Transverse colon (tissue), 4 donors: ENCODE results near the gene TTYH3. TPM values are rescaled to one million over a fixed set of nuclear protein-coding genes. Genes with fewer than 3 reads are reported as not detected.

ENCODE experiments used
- DNase-seq: peaks from one replicate; pipeline ENCODE4 v3.0.0-alpha.2; 2019
- H3K27ac ChIP-seq, 4 donors: fragments of 200-600 bp; sonication (generic); 2 replicates each; pipeline ENCODE4 v1.5.1; 2016 to 2018; ENCODE audit warnings: inconsistent platforms in 4 of 4
- H3K27me3 ChIP-seq: fragments of 200-600 bp; sonication (generic); 2 replicates; pipeline ENCODE4 v1.5.1; 2017; ENCODE audit warnings: inconsistent platforms
- H3K36me3 ChIP-seq, 4 donors: fragments of 200-600 bp; sonication (generic); 2 replicates each; pipeline ENCODE4 v1.5.1; 2017 to 2019; ENCODE audit warnings: inconsistent platforms in 4 of 4
- H3K4me1 ChIP-seq, 4 donors: fragments of 200-600 bp; sonication (generic); 2 replicates each; pipeline ENCODE4 v1.5.1; 2017 to 2020; ENCODE audit warnings: inconsistent platforms in 4 of 4
- H3K4me3 ChIP-seq, 4 donors: fragments of 200-600 bp; sonication (generic); 1 replicate in 1 of 4; 2 replicates in 3 of 4; pipeline versions ENCODE4 v1.5.1 to v1.6.1; 2017 to 2019; ENCODE audit warnings: inconsistent platforms in 4 of 4
- H3K9me3 ChIP-seq, 2 donors: fragments of 200-600 bp; sonication (generic); 2 replicates each; pipeline ENCODE4 v1.5.1; 2017 to 2019; ENCODE audit warnings: inconsistent platforms in 2 of 2
- EP300 ChIP-seq: sonication (generic); formaldehyde crosslinking; IDR thresholded peaks from one replicate; pipeline ENCODE4 v1.6.1; 2017; ENCODE audit warnings: antibody characterized with exemption, low read depth
- POLR2A ChIP-seq: fragments of 450-650 bp; IDR thresholded peaks from one replicate; pipeline ENCODE4 v1.6.1; 2016; ENCODE audit warnings: antibody characterized with exemption, mild to moderate bottlenecking, moderate library complexity
- POLR2AphosphoS5 ChIP-seq, 3 donors: sonication (generic); formaldehyde crosslinking; IDR thresholded peaks; one replicate each; pipeline ENCODE4 v1.6.1; 2016; ENCODE audit warnings: antibody characterized with exemption in 3 of 3
- WGBS, 2 donors: methylation state at CpG; one replicate each; pipeline ENCODE4 v1.1.5; 2018; ENCODE audit warnings: low coverage in 1 of 2; 5-methylcytosine and 5-hydroxymethylcytosine counted together
- in situ Hi-C, 4 donors: fragments of 200-750 bp; cut with MboI; loops; one replicate each; pipeline versions ENCODE4 v1.15.0 to v1.15.1; 2017; ENCODE audit warnings: low sequenced_read_pairs in 3 of 4, low pct_ligation_motif_present in 1 of 4, low pct_unique_long_range_greater_than_20kb in 1 of 4
- intact Hi-C: fragments of 100-400 bp; cut with DNase I; formaldehyde crosslinking; loops from one replicate; pipeline ENCODE4 v1.15.1; 2023; ENCODE audit warnings: low total_unique reads
- total RNA-seq, 4 donors: library from RNA; depleted of rRNA; stranded (reverse); fragments of >200 nt; gene quantifications; one replicate each; pipeline ENCODE4 v1.1.0, GENCODE V29; 2016
- TF ChIP-seq, protein P1 (sequence below), 5 experiments: fragments of 200-600 bp in 3 of 5; fragments of 450-650 bp in 2 of 5; sonication (generic) in 3 of 5; IDR thresholded peaks; 1 replicate in 2 of 5; 2 replicates in 3 of 5; pipeline ENCODE4 v1.5.1; 2016 to 2017; ENCODE audit warnings: antibody characterized with exemption in 5 of 5, inconsistent platforms in 3 of 5, mild to moderate bottlenecking in 2 of 5, moderate library complexity in 1 of 5

The TTYH3 gene
- total RNA-seq, 4 donors from 2014 or later = 11.2 to 43.6 (median 23.0) TPM

DNA sequence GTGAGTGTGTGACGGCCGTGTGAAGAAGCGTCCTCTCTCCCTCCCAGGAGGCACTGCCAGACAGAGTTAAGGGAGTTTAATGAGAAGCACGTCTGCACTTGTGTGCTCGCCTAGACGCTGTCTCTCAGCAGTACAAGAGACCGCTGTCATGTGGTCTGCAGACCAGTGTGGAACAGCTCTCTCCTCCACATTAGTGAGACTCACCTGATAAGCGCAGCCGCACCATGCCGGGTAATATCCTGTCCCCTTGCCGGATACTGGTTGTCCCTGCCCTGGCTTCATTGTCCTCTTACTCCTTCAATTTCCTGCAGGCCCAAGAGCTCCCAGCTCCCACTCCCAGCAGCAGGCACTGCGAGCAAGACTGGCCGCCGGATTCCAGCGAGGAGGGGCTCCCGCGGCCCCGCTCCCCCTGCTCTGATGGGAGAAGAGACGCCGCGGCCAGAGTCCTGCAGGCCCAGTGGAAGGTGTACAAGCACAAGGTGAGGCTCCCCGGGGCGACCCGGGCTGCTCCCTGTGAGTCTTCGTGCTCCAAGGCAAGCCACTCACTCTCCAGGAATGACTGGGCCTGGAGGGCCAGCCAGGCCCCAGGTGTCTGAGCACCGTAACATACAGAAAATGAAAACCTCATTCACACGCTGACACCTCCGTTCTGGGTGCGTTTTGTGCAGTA lies 33.5 kb upstream of the TTYH3 start:
- no peak overlapping the region for H3K27ac ChIP-seq
- no peaks in the 10 kb centered on the region for H3K9me3 ChIP-seq
- H3K36me3 ChIP-seq = peaks cover 0 to 25% (median 8%) of the 10 kb centered on the region in 4 donors
- 89 to 92% methylated on average over 3 to 29 of the region's 29 CpGs for whole genome bisulfite sequencing, 2 donors
- TF ChIP-seq POLR2AphosphoS5 (IDR thresholded peaks at IDR 0.05) = no peak
- TF ChIP-seq, protein P1, sequence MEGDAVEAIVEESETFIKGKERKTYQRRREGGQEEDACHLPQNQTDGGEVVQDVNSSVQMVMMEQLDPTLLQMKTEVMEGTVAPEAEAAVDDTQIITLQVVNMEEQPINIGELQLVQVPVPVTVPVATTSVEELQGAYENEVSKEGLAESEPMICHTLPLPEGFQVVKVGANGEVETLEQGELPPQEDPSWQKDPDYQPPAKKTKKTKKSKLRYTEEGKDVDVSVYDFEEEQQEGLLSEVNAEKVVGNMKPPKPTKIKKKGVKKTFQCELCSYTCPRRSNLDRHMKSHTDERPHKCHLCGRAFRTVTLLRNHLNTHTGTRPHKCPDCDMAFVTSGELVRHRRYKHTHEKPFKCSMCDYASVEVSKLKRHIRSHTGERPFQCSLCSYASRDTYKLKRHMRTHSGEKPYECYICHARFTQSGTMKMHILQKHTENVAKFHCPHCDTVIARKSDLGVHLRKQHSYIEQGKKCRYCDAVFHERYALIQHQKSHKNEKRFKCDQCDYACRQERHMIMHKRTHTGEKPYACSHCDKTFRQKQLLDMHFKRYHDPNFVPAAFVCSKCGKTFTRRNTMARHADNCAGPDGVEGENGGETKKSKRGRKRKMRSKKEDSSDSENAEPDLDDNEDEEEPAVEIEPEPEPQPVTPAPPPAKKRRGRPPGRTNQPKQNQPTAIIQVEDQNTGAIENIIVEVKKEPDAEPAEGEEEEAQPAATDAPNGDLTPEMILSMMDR (IDR thresholded peaks at IDR 0.05) = no peak
- TF ChIP-seq POLR2A = no peak
- TF ChIP-seq EP300 = no peak
- DNase-seq = no peak
- no peaks in the 10 kb centered on the region for H3K27me3 ChIP-seq
- H3K4me3 ChIP-seq = no peak overlapping the region
- in situ Hi-C loops = no loop called here
- H3K4me1 ChIP-seq = no peaks in the 10 kb centered on the region
- intact Hi-C loops = no loop called here

- peaks cover 0 to 16% (median 0%) of the 10 kb centered on the region in 4 donors for H3K36me3 ChIP-seq
- no peak overlapping the region for H3K4me3 ChIP-seq
- WGBS, 2 donors = 65 to 76% methylated on average over 4 to 9 of the region's 9 CpGs
- H3K4me1 ChIP-seq = no peaks in the 10 kb centered on the region
- intact Hi-C loops = no loop called here
- H3K27ac ChIP-seq = no peak overlapping the region
- no peaks in the 10 kb centered on the region for H3K27me3 ChIP-seq
- in situ Hi-C loops = no loop called here
- DNase-seq = no peak
- TF ChIP-seq EP300 (no peak), POLR2AphosphoS5 (IDR thresholded peaks at IDR 0.05) (no peak), POLR2A (no peak)
- TF ChIP-seq, protein P1 (IDR thresholded peaks at IDR 0.05) = no peak
- H3K9me3 ChIP-seq = no peaks in the 10 kb centered on the region
Observed at GRCh38 chr7:2601065-2601464, 30.7 kb upstream of the TTYH3 start.

DNA sequence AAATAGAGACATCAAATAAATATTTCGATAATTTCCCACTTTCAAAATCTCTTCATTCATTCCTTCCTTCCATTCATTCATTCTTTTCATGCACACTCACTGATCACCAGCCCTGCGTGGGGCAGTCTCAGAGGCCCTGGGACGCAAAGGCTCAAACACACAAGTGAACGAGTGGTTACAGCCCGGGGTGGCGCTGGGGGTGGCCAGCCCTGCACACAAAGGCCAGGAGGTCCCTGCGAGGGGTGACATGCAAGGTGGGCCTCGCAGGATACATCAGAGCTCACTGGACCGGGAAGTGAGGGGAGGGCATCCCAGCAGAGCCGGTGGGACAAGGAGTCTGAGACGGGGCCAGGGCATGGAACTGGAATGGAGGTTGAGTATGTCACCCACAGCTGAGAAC lies 29.9 kb upstream of the TTYH3 start:
- TF ChIP-seq, protein P1 (IDR thresholded peaks at IDR 0.05) = no peak
- TF ChIP-seq EP300 (no peak), POLR2AphosphoS5 (IDR thresholded peaks at IDR 0.05) (no peak), POLR2A (no peak)
- Histone ChIP-seq H3K9me3 (no peaks in the 10 kb centered on the region), H3K4me1 (no peaks in the 10 kb centered on the region), H3K27me3 (no peaks in the 10 kb centered on the region), H3K27ac (no peak overlapping the region), H3K36me3 (peaks cover 0 to 16% (median 0%) of the 10 kb centered on the region in 4 donors), H3K4me3 (no peak overlapping the region)
- intact Hi-C loops (no loop called here), in situ Hi-C loops (no loop called here)
- WGBS, 2 donors = 91 to 94% methylated on average over 8 to 11 of the region's 11 CpGs
- no peak for DNase-seq

- WGBS, 2 donors = 83 to 91% methylated on average over 2 to 18 of the region's 19 CpGs
- H3K36me3 ChIP-seq = peaks cover 0 to 16% (median 0%) of the 10 kb centered on the region in 4 donors
- TF ChIP-seq, protein P1 (IDR thresholded peaks at IDR 0.05) = no peak
- TF ChIP-seq POLR2A (no peak), POLR2AphosphoS5 (IDR thresholded peaks at IDR 0.05) (no peak), EP300 (no peak)
Observed at GRCh38 chr7:2602406-2603043, 29.3 kb upstream of the TTYH3 start.

More at GRCh38 chr7:2602406-2603043, 29.3 kb upstream of the TTYH3 start:
- Histone ChIP-seq H3K27ac (no peak overlapping the region), H3K4me3 (no peak overlapping the region), H3K9me3 (no peaks in the 10 kb centered on the region), H3K4me1 (no peaks in the 10 kb centered on the region), H3K27me3 (no peaks in the 10 kb centered on the region)
- intact Hi-C loops (no loop called here), in situ Hi-C loops (no loop called here)
- DNase-seq = no peak
